Measurements from ENCODE around the gene FGF14. TPM values are rescaled to one million over a fixed set of nuclear protein-coding genes. Genes with fewer than 3 reads are reported as not detected.
"Not testable (repeated sequence)": the region's sequence is repeated elsewhere in the genome, so short reads cannot be mapped to it uniquely, and the experiment has no call there.

Gene FGF14
- polyA plus RNA-seq, 2 donors: 0.04 to 0.29 TPM

DNA sequence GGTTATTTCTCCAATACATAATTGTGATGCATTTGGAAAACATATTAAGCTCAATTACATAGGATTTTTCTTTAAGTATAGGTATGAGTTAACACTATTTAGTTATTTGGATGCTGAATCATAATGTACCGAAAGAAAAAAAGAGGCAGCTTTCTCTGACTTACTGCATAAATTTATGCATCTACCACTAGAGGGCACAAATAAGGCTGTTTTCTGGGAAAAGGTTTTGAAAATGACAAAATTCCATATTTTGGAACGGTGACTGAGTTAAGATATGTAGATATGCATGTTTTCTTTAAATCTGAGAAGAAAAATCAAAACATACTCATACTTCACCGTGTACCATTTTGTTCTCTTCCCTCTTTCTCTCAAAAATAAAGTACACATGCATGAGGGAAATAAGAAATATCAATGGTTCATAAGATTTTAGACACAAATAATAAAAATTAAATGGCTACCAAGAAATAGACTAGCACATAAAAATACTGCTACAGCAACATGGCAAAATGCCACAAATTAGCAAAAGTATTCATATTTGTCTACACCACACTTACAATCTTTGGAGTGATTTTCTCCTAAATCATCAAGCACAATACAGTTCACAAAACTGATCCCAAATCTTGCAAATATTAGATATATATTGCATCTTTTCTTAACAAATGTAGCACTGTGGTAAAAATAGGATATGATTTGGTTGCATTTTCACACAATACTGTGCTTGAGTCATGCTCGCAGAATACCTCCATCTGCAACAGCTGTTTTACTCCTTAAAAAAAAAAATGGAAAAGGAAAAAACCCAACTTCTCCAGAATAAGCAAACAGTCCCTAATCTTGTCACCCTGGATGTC is 260.0 kb downstream of the FGF14 start:
- H3K36me3 ChIP-seq (ENCODE audit: control insufficient read depth in 2 of 2, insufficient read depth in 2 of 2, low read length in 1 of 2): no peaks in the 10 kb centered on the region
- no peak overlapping the region for H3K27ac ChIP-seq (ENCODE audit: low read depth in 2 of 2, low read length in 1 of 2)
- H3K4me1 ChIP-seq (ENCODE audit: control insufficient read depth in 2 of 2, insufficient read depth in 2 of 2, low read length in 1 of 2): no peaks in the 10 kb centered on the region
- 29 to 32% methylated on average over 4 of the region's 4 CpGs for whole genome bisulfite sequencing, 2 donors
- H3K4me3 ChIP-seq (ENCODE audit: low read depth in 1 of 2, low read length in 2 of 2): no peak overlapping the region
- no peaks in the 10 kb centered on the region for H3K9me3 ChIP-seq (ENCODE audit: control insufficient read depth in 2 of 2, insufficient read depth in 1 of 2, low read depth in 1 of 2, low read length in 1 of 2)
- H3K27me3 ChIP-seq (ENCODE audit: control insufficient read depth in 1 of 2, insufficient read depth in 2 of 2, low read length in 2 of 2): no peaks in the 10 kb centered on the region

DNA sequence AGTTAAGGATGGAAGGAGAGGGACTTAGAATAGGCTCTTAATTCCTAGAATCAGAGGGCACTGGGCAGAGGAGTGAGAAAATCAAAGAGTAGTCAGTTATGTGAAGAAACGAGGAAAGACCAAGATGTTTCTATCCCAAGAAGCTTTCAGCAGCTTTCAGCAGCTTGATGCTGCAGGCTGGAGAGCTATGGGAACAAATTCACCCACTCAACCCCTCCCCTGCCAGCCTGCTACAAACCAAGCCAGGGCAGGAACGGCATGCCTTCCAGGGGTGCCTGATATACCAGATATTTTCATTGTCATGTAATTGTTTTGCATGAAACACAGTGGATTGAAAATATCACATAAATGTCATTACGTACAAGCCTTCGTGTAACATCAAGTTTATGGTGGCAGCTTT is 262.2 kb downstream of the FGF14 start:
- no peaks in the 10 kb centered on the region for H3K9me3 ChIP-seq (ENCODE audit: control insufficient read depth in 2 of 2, insufficient read depth in 1 of 2, low read depth in 1 of 2, low read length in 1 of 2)
- H3K4me1 ChIP-seq (ENCODE audit: control insufficient read depth in 2 of 2, insufficient read depth in 2 of 2, low read length in 1 of 2): no peaks in the 10 kb centered on the region
- no peaks in the 10 kb centered on the region for H3K27me3 ChIP-seq (ENCODE audit: control insufficient read depth in 1 of 2, insufficient read depth in 2 of 2, low read length in 2 of 2)
- no peaks in the 10 kb centered on the region for H3K36me3 ChIP-seq (ENCODE audit: control insufficient read depth in 2 of 2, insufficient read depth in 2 of 2, low read length in 1 of 2)
- no peak overlapping the region for H3K4me3 ChIP-seq (ENCODE audit: low read depth in 1 of 2, low read length in 2 of 2)
- 54 to 66% methylated on average over 4 of the region's 4 CpGs for WGBS, 2 donors
- no peak overlapping the region for H3K27ac ChIP-seq (ENCODE audit: low read depth in 2 of 2, low read length in 1 of 2)

DNA sequence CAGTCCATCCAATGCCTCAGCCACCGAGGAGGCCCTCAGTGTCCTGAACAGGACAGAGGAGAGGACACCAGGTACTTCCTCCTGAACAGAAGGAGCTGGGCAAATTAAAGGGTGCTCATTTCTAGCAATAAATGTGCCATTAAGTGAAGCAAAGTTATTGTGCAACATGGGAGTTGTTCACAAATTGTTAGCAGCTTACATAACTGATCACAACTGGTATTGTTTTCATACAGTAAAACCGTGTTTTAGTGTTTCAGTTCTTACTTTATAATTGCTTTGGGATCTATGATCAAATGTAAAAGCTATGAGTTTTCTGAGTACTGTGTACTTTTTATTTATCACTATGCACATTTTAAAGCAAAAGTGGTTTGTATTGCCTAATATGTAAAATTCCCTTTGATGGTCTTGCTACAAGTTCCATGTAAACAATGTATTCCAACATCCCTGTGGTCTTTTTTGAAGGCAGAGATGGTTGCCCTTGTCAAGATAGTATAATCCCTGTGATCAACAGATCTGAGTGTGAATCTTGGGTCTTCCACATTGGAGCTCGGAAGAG is 263.1 kb downstream of the FGF14 start:
- no peak overlapping the region for H3K4me3 ChIP-seq (ENCODE audit: low read depth in 1 of 2, low read length in 2 of 2)
- H3K27me3 ChIP-seq (ENCODE audit: control insufficient read depth in 1 of 2, insufficient read depth in 2 of 2, low read length in 2 of 2): no peaks in the 10 kb centered on the region
- H3K36me3 ChIP-seq (ENCODE audit: control insufficient read depth in 2 of 2, insufficient read depth in 2 of 2, low read length in 1 of 2): no peaks in the 10 kb centered on the region
- H3K9me3 ChIP-seq (ENCODE audit: control insufficient read depth in 2 of 2, insufficient read depth in 1 of 2, low read depth in 1 of 2, low read length in 1 of 2): no peaks in the 10 kb centered on the region
- 67 to 78% methylated on average over 3 of the region's 3 CpGs for WGBS, 2 donors
- no peak overlapping the region for H3K27ac ChIP-seq (ENCODE audit: low read depth in 2 of 2, low read length in 1 of 2)
- H3K4me1 ChIP-seq (ENCODE audit: control insufficient read depth in 2 of 2, insufficient read depth in 2 of 2, low read length in 1 of 2): no peaks in the 10 kb centered on the region

DNA sequence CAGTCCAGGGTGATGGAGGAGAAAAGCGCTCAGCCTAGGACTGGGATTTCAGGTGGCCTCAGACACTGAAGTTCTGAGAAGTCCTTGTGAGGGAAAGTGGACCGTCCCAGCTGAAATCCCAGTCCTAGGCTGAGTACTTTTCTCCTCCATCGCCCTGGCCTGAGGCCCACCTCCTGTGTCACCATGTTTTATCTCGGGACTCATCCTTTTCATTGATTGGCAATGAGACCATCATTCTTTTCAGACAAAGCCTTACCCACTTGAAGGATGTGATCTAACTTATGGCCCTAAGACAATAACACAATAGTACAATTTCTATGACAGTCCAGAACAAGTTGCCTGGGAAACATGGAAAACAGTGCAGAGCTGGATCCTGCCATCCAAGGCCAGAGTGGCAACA is 263.9 kb downstream of the FGF14 start:
- 88 to 89% methylated on average over 4 of the region's 4 CpGs for WGBS, 2 donors
- H3K9me3 ChIP-seq (ENCODE audit: control insufficient read depth in 2 of 2, insufficient read depth in 1 of 2, low read depth in 1 of 2, low read length in 1 of 2): not testable (repeated sequence)

DNA sequence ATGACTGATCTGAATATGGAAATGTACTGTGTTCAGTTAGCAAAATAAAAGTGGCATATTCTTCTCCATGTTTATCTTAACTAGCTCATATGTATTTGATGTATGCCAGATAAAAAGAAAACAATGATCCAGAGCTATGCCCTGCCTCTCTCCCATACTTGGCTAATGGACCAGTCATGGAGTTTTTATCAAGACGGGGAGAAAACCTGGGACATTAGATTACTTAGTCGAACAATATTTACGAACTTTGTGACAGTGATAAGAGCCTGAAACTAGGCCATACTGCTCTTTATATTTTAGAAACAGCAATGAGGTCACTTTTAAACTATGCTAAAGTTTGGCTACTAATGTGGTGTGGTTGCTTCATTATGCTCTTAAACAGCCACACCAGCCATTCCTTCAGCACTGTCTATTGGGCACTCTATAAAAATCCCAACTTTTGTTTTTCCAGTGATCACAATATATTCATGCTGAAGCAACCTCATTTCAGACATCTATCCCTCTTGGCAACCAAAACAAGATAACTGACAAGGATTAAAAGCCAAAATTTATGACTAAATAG is 265.0 kb downstream of the FGF14 start:
- no peak overlapping the region for H3K4me3 ChIP-seq (ENCODE audit: low read depth in 1 of 2, low read length in 2 of 2)
- H3K36me3 ChIP-seq (ENCODE audit: control insufficient read depth in 2 of 2, insufficient read depth in 2 of 2, low read length in 1 of 2): no peaks in the 10 kb centered on the region
- H3K27me3 ChIP-seq (ENCODE audit: control insufficient read depth in 1 of 2, insufficient read depth in 2 of 2, low read length in 2 of 2): no peaks in the 10 kb centered on the region
- 64 to 81% methylated on average over 3 of the region's 3 CpGs for WGBS, 2 donors
- no peak overlapping the region for H3K27ac ChIP-seq (ENCODE audit: low read depth in 2 of 2, low read length in 1 of 2)
- H3K4me1 ChIP-seq (ENCODE audit: control insufficient read depth in 2 of 2, insufficient read depth in 2 of 2, low read length in 1 of 2): no peaks in the 10 kb centered on the region
- no peaks in the 10 kb centered on the region for H3K9me3 ChIP-seq (ENCODE audit: control insufficient read depth in 2 of 2, insufficient read depth in 1 of 2, low read depth in 1 of 2, low read length in 1 of 2)

More for the DNA sequence above, 263.9 kb downstream of the FGF14 start:
- H3K27ac ChIP-seq (ENCODE audit: low read depth in 2 of 2, low read length in 1 of 2); H3K4me1 ChIP-seq (ENCODE audit: control insufficient read depth in 2 of 2, insufficient read depth in 2 of 2, low read length in 1 of 2); H3K4me3 ChIP-seq (ENCODE audit: low read depth in 1 of 2, low read length in 2 of 2); H3K36me3 ChIP-seq (ENCODE audit: control insufficient read depth in 2 of 2, insufficient read depth in 2 of 2, low read length in 1 of 2); H3K27me3 ChIP-seq (ENCODE audit: control insufficient read depth in 1 of 2, insufficient read depth in 2 of 2, low read length in 2 of 2): not testable (repeated sequence)

DNA sequence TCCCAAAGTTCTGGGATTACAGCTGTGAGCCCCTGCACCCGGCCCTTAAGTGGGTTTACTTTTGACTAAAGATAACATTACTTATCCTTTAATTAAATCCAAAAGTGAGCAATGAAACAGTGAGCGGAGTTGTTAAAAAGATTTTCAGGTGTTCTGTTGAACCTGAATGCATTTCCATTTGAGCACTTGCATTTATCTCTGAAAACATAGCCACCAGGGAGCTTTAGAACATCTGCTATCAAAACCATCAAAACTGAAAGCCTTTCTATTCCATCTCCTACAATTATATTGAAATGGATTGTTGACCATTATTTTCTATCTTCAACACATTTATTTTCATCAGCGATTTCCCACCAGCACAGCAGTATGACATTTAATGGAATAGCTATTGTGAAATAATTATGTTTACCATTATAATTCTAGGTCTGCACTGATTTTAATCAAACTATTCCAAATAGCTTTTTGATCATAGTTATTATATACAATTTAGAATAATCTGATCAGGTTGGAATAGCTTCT is 269.0 kb downstream of the FGF14 start:
- Histone ChIP-seq H3K36me3 (ENCODE audit: control insufficient read depth in 2 of 2, insufficient read depth in 2 of 2, low read length in 1 of 2) (no peaks in the 10 kb centered on the region), H3K27ac (ENCODE audit: low read depth in 2 of 2, low read length in 1 of 2) (no peak overlapping the region), H3K4me1 (ENCODE audit: control insufficient read depth in 2 of 2, insufficient read depth in 2 of 2, low read length in 1 of 2) (peaks cover 0 to 1% of the 10 kb centered on the region in 2 donors), H3K27me3 (ENCODE audit: control insufficient read depth in 1 of 2, insufficient read depth in 2 of 2, low read length in 2 of 2) (no peaks in the 10 kb centered on the region), H3K9me3 (ENCODE audit: control insufficient read depth in 2 of 2, insufficient read depth in 1 of 2, low read depth in 1 of 2, low read length in 1 of 2) (no peaks in the 10 kb centered on the region), H3K4me3 (ENCODE audit: low read depth in 1 of 2, low read length in 2 of 2) (no peak overlapping the region)
- WGBS, 2 donors: 81 to 89% methylated on average over 3 of the region's 3 CpGs

DNA sequence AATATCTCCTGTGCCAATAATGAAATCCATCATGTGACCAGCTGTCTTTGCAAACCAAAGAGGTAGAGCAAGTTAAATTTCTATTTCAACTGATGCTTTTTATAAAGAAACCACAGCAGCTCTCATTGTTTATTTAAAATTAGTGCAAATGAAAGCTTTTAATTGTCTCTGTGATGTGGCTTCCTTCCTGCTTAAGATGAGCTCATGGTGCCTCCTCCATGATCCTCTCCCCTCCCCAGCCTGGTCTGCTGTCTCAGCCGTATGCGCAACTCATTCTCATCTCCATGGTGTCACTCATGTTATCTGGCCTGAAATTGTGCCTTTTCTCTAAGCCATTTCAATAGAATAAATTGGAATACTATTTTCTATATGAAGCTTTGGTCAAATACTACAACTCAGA is 270.6 kb downstream of the FGF14 start:
- Histone ChIP-seq H3K9me3 (ENCODE audit: control insufficient read depth in 2 of 2, insufficient read depth in 1 of 2, low read depth in 1 of 2, low read length in 1 of 2) (no peaks in the 10 kb centered on the region), H3K4me3 (ENCODE audit: low read depth in 1 of 2, low read length in 2 of 2) (no peak overlapping the region), H3K36me3 (ENCODE audit: control insufficient read depth in 2 of 2, insufficient read depth in 2 of 2, low read length in 1 of 2) (no peaks in the 10 kb centered on the region), H3K4me1 (ENCODE audit: control insufficient read depth in 2 of 2, insufficient read depth in 2 of 2, low read length in 1 of 2) (peaks cover 0 to 3% of the 10 kb centered on the region in 2 donors), H3K27ac (ENCODE audit: low read depth in 2 of 2, low read length in 1 of 2) (no peak overlapping the region), H3K27me3 (ENCODE audit: control insufficient read depth in 1 of 2, insufficient read depth in 2 of 2, low read length in 2 of 2) (no peaks in the 10 kb centered on the region)
- WGBS, 2 donors: 86% methylated on average over 2 of the region's 2 CpGs

DNA sequence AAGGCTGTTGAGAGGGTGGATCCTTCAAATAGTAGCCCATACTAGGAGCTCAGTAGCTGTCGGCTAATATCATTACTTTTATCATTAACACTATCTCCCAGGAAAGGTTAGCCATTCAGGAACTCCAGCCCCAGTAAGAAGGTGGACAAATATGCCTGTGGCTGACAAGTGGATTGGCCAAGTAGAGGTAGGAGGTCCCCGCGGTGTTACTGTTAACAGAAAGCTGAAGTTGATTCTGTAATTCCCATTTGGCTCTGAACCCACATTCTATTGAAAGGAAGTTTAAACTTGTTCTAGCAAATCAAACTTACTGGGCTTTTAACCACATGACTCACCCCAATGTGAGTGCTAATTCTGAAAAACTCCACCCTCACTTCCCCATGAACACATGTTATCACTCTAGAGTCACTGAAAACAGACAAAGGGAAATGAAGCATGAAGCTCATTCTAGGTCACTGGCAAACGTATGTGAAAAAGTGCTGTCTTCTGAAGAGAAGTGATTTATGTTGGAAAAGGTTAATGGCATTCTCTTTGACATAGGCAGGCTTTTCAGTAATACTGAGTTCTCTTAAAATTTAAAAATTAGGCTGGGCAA is 273.5 kb downstream of the FGF14 start:
- Histone ChIP-seq H3K27ac (ENCODE audit: low read depth in 2 of 2, low read length in 1 of 2) (peak overlapping the region; percentile 40 to 67), H3K4me1 (ENCODE audit: control insufficient read depth in 2 of 2, insufficient read depth in 2 of 2, low read length in 1 of 2) (peaks cover 0 to 3% of the 10 kb centered on the region in 2 donors), H3K4me3 (ENCODE audit: low read depth in 1 of 2, low read length in 2 of 2) (no peak overlapping the region), H3K9me3 (ENCODE audit: control insufficient read depth in 2 of 2, insufficient read depth in 1 of 2, low read depth in 1 of 2, low read length in 1 of 2) (no peaks in the 10 kb centered on the region), H3K36me3 (ENCODE audit: control insufficient read depth in 2 of 2, insufficient read depth in 2 of 2, low read length in 1 of 2) (no peaks in the 10 kb centered on the region), H3K27me3 (ENCODE audit: control insufficient read depth in 1 of 2, insufficient read depth in 2 of 2, low read length in 2 of 2) (no peaks in the 10 kb centered on the region)
- WGBS, 2 donors: 30 to 40% methylated on average over 4 of the region's 4 CpGs

DNA sequence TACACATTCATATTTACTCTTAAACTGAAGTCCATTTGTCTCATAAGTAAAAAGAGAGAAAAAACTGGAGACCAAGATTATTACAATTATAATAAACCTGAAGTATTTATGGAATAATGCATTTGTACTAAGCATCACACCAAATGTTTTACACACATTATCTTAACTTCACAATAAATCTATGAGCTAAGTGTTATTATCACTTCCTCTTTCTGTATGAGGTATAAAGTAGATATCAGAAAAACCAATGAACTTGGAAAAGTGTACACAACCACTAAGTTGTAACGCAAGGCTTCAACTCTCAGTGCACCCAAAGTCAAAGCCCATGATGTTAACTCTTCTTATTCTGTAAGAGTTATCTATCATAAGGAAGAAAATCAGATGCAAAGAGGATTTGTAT is 274.7 kb downstream of the FGF14 start:
- Histone ChIP-seq H3K4me1 (ENCODE audit: control insufficient read depth in 2 of 2, insufficient read depth in 2 of 2, low read length in 1 of 2) (peaks cover 0 to 3% of the 10 kb centered on the region in 2 donors), H3K9me3 (ENCODE audit: control insufficient read depth in 2 of 2, insufficient read depth in 1 of 2, low read depth in 1 of 2, low read length in 1 of 2) (no peaks in the 10 kb centered on the region), H3K27ac (ENCODE audit: low read depth in 2 of 2, low read length in 1 of 2) (no peak overlapping the region), H3K36me3 (ENCODE audit: control insufficient read depth in 2 of 2, insufficient read depth in 2 of 2, low read length in 1 of 2) (no peaks in the 10 kb centered on the region), H3K4me3 (ENCODE audit: low read depth in 1 of 2, low read length in 2 of 2) (no peak overlapping the region), H3K27me3 (ENCODE audit: control insufficient read depth in 1 of 2, insufficient read depth in 2 of 2, low read length in 2 of 2) (no peaks in the 10 kb centered on the region)
- 80 to 90% methylated on average over 1 of the region's 1 CpG for WGBS, 2 donors
